ENCODE results near the gene TGFBR3.

DNA sequence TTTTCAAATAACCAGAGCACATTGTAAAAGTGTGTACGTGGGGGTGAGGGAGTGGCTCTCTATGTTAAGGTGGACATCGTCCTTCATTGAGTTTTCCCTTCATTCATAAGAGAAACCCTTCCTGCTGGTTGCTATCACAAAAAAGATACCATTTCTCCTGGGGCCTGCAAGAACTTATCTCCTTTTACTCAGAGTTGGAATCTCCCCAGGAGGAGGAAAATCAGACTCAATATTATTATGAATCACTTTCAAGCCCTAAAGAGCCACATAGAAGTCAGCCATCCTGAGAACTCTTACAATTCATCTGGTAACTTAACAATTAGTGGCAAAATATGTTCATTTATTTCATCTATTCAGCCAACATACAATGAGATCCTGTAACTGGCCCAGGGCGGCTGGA lies 27.1 kb upstream of the TGFBR3 start:
- TF ChIP-seq POLR2A (IDR thresholded peaks at IDR 0.05) = no peak
- TF ChIP-seq, protein P1, sequence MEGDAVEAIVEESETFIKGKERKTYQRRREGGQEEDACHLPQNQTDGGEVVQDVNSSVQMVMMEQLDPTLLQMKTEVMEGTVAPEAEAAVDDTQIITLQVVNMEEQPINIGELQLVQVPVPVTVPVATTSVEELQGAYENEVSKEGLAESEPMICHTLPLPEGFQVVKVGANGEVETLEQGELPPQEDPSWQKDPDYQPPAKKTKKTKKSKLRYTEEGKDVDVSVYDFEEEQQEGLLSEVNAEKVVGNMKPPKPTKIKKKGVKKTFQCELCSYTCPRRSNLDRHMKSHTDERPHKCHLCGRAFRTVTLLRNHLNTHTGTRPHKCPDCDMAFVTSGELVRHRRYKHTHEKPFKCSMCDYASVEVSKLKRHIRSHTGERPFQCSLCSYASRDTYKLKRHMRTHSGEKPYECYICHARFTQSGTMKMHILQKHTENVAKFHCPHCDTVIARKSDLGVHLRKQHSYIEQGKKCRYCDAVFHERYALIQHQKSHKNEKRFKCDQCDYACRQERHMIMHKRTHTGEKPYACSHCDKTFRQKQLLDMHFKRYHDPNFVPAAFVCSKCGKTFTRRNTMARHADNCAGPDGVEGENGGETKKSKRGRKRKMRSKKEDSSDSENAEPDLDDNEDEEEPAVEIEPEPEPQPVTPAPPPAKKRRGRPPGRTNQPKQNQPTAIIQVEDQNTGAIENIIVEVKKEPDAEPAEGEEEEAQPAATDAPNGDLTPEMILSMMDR (IDR thresholded peaks at IDR 0.05) = no peak

Data from Peyer's patch (tissue), 4 donors.